AG04450 (cell line): ENCODE measurements around the gene NDUFA1. TPM values are rescaled to one million over a fixed set of nuclear protein-coding genes. Genes with fewer than 3 reads are reported as not detected.
A peak's percentile ranks its signal among the peaks of the same experiment; 100 is the strongest.
"Not testable (repeated sequence)": the region's sequence is repeated elsewhere in the genome, so short reads cannot be mapped to it uniquely, and the experiment has no call there.

Experiments used
- CTCF ChIA-PET: fragments of 300-600, 350-600 bp; formaldehyde crosslinking; extraction: SDS; loops from one replicate; lab custom pipeline; 2022; ENCODE audit warnings: antibody characterized with exemption, inconsistent platforms; lab: Charles Lee
- POLR2A ChIA-PET: fragments of 350-600 bp; formaldehyde crosslinking; extraction: SDS; loops from one replicate; lab custom pipeline; 2021; ENCODE audit warnings: antibody characterized with exemption, inconsistent platforms; lab: Yijun Ruan, JAX
- DNase-seq: peaks from one replicate; pipeline ENCODE4 v3.0.0-alpha.2; 2011; ENCODE audit warnings: low read depth, low spot score
- H3K27ac ChIP-seq: one replicate; pipeline ENCODE4 v1.5.1; 2012; ENCODE audit warnings: low read depth, low read length, control low read depth
- H3K27me3 ChIP-seq: one replicate; pipeline ENCODE4 v1.6.0; 2012; ENCODE audit warnings: low read length; ENCODE audit not compliant: control insufficient read depth, insufficient read depth
- H3K4me3 ChIP-seq: 2 replicates; pipeline ENCODE4 v1.5.1; 2011; ENCODE audit warnings: mild to moderate bottlenecking, low read depth, low read length, control low read depth
- H3K9me3 ChIP-seq: 2 replicates; pipeline ENCODE4 v1.5.1; 2012; ENCODE audit warnings: low read length; ENCODE audit not compliant: control insufficient read depth, insufficient read depth
- CTCF ChIP-seq: IDR thresholded peaks from 2 replicates; pipeline ENCODE4 v1.5.1; 2011; ENCODE audit warnings: low read depth, low read length, control low read depth, inconsistent platforms
- polyA minus RNA-seq: library from RNA; depleted of rRNA, polyadenylated mRNA; stranded (reverse); fragments of >200 nt; gene quantifications from 2 replicates; pipeline ENCODE4 v1.2.3, GENCODE V29; 2011; rRNA and poly(A)+ RNA removed
- polyA plus RNA-seq: library from polyadenylated mRNA; depleted of rRNA; stranded (reverse); fragments of >200 nt; gene quantifications from 2 replicates; pipeline ENCODE4 v1.2.3, GENCODE V29; 2011; rRNA removed

NDUFA1 gene
- 160 and 215 TPM in 2 replicates for polyA plus RNA-seq
- polyA minus RNA-seq = 41.1 and 41.7 TPM in 2 replicates

DNA sequence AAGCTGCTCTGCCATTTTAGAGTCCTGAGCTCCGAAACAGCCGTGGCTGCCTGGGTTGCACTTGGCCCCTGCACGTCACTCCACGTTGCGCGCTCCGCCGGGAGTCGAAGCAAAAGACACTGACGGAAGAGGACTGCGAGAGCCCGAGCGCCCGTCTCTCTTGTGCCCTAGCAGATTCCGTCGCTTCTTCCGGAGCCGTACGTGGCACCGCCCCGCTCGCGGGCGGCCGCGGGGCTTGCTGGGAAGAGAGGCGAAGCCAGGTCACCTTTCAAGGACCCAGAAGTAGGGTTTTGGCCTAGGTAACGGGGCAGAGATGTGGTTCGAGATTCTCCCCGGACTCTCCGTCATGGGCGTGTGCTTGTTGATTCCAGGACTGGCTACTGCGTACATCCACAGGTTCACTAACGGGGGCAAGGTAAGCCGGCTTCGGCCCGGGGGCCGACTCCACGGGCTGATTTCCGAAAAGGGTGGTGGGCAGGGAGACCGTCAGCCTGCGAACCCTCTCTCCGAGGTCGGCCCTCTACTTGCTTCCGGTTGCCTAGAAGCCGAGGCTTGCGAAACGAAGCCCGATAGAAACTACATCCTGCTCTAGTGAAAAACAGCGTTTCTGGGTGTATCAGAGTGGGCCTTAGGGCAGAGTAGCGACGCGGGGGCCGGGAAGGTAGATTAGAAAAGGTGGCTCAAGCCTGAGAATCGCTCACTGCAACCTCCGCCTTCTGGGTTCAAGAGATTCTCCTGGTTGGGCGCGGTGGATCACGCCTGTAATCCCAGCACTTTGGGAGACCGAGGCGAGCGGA lies at the start of gene NDUFA1, which contains the start of gene RNF113A:
Gene NDUFA1 (plus strand): TSS at position 234 of the 797 bp plus-strand sequence. CDS start 80 bp downstream, at position 314.
Gene RNF113A (minus strand): TSS at position 135 of the 797 bp plus-strand sequence. CDS start 120 bp downstream, at position 15.
- TF ChIP-seq CTCF = no peak
- H3K9me3 ChIP-seq = no peaks in the 10 kb centered on the region
- H3K27ac ChIP-seq = peak within 1 kb of the TSS; percentile 91
- no peaks in the 10 kb centered on the region for H3K27me3 ChIP-seq
- CTCF ChIA-PET = no interaction called here
- peak within 1 kb of the TSS; percentile 75 for H3K4me3 ChIP-seq
- POLR2A ChIA-PET = interaction anchor here (0.5 to 1.0 kb wide), 3 partner anchors 19 to 144 kb away, joined by 3 to 7 read pairs (median 7); partner anchors contain the start of genes RPL39 and UPF3B
- DNase-seq = peak; percentile 41

DNA sequence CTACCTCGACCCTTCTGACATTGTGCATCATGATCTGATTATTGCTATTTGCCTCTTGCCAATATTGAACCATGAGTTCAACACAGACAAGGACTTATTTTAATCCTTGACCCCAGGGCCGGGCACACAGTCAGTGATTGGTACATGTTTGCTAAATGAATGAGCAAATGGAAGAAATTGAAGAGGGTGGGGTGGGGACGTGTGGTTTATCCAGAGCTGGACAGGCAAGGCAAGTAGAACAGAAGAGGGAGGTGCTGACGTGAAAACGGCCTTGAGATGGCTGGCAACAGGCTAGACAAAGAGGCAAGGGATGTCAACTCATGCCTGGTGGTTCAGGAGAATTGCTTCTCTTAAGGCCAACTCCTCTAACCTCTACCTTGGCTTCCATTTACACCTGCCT lies 47.4 kb upstream of the NDUFA1 start:
- DNase-seq, H3K27me3 ChIP-seq, POLR2A ChIA-PET, H3K27ac ChIP-seq, H3K4me3 ChIP-seq, H3K9me3 ChIP-seq, CTCF ChIA-PET: not testable (repeated sequence)

GRCh38 chrX:119826399-119826959 lies 45.2 kb upstream of the NDUFA1 start:
- CTCF ChIA-PET = no interaction called here
- Histone ChIP-seq H3K27me3 (no peaks in the 10 kb centered on the region), H3K27ac (no peak overlapping the region), H3K9me3 (no peaks in the 10 kb centered on the region), H3K4me3 (no peak overlapping the region)
- DNase-seq = no peak
- POLR2A ChIA-PET = no interaction called here
- no peak for TF ChIP-seq CTCF

GRCh38 chrX:119828446-119828845 lies 43.2 kb upstream of the NDUFA1 start:
- TF ChIP-seq CTCF = no peak
- H3K27ac ChIP-seq = no peak overlapping the region
- no peak overlapping the region for H3K4me3 ChIP-seq
- H3K27me3 ChIP-seq = no peaks in the 10 kb centered on the region
- DNase-seq = no peak
- ChIA-PET CTCF (interaction anchor here (0.6 to 0.7 kb wide), 3 partner anchors 32 to 597 kb away, joined by 3 read pairs; no protein-coding TSS in a partner anchor), POLR2A (no interaction called here)
- no peaks in the 10 kb centered on the region for H3K9me3 ChIP-seq

DNA sequence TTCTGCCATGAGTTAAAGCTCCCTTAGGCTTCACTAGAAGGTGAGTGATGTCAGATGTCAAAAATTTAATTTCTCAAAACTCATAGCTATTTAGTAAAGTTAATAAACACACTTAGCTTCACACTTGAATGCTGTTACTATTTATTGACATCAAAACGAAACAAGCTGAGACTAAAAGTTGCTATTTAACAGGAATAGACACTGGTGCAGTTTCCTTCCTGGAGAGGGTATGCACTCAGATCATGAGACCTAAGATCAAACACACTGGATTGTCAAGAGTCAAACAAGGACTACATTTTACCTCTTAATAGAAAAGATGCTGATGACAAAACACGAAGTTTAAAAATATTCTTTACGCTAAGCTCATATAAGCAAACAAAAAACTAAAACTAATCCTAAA lies 37.7 kb upstream of the NDUFA1 start:
- H3K27me3 ChIP-seq = no peaks in the 10 kb centered on the region
- CTCF ChIA-PET = no interaction called here
- no peak for TF ChIP-seq CTCF
- H3K4me3 ChIP-seq = no peak overlapping the region
- POLR2A ChIA-PET = interaction anchor here (0.6 kb wide), 1 partner anchor 228 kb away, joined by 4 read pairs; no protein-coding TSS in a partner anchor
- H3K9me3 ChIP-seq = no peaks in the 10 kb centered on the region
- H3K27ac ChIP-seq = no peak overlapping the region
- DNase-seq = no peak
